GM18502 (cell line): ENCODE results near the gene ZNF532.
"Not testable (repeated sequence)": the region's sequence is repeated elsewhere in the genome, so short reads cannot be mapped to it uniquely, and the experiment has no call there.

Experiments used
- ATAC-seq: cut with Tn5 transposase; IDR thresholded peaks from one replicate; pipeline ENCODE4 v1.9.1; 2021; ENCODE audit warnings: mild to moderate bottlenecking; ENCODE audit not compliant: unreplicated experiment, poor library complexity

ZNF532 gene

GRCh38 chr18:58896268-58896667, 31.6 kb downstream of the ZNF532 start:
- ATAC-seq: peak; percentile 92

DNA sequence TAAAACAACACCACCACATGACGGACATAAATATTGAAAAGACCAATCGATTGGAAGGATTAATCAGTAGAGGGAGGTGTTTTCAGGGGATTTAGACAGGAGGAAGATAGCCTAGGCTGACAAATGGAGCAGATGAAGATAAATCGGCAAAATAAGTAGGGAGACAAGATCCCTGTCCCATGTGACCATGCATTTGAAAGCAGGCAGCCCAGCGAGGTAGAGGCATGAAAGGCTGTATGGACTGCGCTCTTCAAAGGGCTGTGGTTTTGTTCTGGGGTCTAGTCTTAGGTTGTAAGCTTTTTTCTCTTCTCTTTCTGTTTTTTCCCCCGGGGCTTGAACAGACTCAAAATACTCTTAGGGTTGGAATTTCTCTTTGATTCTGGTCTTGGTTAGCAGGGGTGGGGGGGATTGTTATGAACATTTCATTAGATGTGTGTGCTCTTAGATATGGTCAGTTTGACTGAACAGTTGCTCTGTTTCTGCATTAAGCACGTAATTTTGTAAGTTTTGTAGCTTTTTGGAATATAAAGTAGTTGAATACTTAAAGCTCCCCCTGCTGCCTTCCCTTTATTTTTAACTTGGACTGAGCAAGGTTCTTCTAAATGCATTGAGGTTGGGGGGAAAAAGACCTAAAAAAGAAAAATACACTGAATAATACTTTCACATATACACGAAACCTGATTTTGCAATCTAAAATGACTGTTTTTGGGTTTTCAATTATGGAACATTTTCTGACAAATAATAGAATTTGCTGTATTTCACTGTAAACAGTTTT, 32.2 kb downstream of the ZNF532 start:
- peak; percentile 19 for ATAC-seq

DNA sequence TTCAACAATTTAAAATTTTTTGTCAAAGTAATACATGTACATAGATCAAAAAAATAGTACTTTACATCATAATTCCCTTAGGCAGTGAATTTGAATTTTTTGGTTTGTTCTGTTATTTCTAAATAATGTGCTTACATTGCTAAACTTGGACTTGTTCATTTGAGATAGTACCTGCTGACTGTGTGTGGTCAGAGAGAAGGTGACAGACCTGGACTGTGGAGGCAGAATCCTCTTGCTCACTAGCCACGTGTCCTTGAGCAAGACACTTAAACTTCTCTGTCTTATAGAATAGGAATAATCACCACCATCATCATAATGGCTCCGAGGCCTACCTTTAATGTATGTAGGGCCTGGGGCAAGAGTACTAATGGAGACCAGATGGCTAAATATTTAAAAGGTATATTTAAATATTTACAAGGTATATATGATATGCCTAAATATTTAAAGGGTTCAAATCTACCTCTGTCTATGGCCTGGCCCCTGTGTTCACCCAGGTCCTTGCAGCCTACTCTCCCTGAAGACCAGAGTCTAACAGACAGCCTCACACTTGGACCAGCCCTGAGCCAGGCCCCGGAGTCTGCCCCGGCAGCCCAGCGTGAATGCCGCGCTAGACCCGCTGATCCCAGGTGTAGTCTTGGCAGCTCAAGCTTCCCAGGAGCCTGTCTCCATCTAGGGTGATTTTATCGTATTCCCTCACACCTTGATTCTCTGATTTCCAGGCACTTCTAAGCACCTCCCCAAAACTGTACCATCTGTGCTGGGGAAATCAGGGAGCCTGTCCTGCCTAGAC, 33.5 kb downstream of the ZNF532 start:
- ATAC-seq: no peak

- no peak for ATAC-seq
Observed at GRCh38 chr18:58900015-58900649, 35.5 kb downstream of the ZNF532 start.

GRCh38 chr18:58901143-58901542, 36.5 kb downstream of the ZNF532 start:
- ATAC-seq: no peak

DNA sequence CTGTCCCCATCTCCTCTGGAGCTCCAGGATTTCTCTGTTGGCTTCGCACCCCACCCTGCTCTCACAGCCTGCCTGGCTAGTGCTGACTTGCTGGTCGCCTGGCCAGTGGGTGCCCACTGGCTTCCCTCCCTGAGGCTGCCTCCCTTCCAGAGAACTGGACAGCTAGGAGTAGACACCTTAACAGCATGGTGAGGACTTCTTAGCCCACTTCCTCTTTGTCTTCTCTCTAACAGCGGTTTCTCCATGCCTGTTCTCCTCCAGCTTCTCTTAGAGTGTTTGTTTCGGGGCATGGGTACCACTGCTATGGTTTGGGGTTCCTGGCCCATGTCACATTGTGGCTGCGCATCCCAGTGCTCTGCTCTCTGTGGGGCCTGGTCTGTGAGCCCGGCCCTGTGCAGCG, 37.1 kb downstream of the ZNF532 start:
- ATAC-seq: no peak

DNA sequence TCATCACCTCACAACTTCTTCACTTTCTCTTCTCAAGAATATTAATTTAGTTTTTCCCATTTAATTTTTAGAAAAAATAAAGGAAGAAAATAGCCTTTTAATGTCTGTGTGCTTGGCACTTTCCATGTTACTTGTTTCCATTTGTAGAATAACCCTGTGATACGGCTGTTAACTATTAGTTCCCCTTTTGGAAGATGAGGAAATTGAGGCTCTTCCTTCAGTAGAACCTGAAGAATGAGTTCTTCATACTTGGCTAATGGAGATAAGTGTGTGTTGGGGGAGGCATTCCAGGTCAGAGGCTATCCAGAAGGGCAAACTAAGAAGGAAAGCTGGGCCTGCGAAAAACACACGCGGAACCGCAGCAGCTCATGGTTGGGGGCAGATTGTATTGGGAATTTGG, 38.3 kb downstream of the ZNF532 start:
- ATAC-seq: no peak

- ATAC-seq: no peak
Observed at GRCh38 chr18:58903533-58903932, 38.9 kb downstream of the ZNF532 start.

- ATAC-seq: no peak
Observed at GRCh38 chr18:58905777-58906428, 41.2 kb downstream of the ZNF532 start.

GRCh38 chr18:58908006-58908405, 43.3 kb downstream of the ZNF532 start:
- no peak for ATAC-seq

- ATAC-seq: no peak
Observed at GRCh38 chr18:58909521-58909920, 44.8 kb downstream of the ZNF532 start.

GRCh38 chr18:58911241-58911640, 46.6 kb downstream of the ZNF532 start:
- no peak for ATAC-seq

- no peak for ATAC-seq
Observed at GRCh38 chr18:58911766-58912165, 47.1 kb downstream of the ZNF532 start.

GRCh38 chr18:58915006-58915799, 50.5 kb downstream of the ZNF532 start:
- ATAC-seq: no peak

GRCh38 chr18:58915995-58916394, 51.3 kb downstream of the ZNF532 start:
- no peak for ATAC-seq

DNA sequence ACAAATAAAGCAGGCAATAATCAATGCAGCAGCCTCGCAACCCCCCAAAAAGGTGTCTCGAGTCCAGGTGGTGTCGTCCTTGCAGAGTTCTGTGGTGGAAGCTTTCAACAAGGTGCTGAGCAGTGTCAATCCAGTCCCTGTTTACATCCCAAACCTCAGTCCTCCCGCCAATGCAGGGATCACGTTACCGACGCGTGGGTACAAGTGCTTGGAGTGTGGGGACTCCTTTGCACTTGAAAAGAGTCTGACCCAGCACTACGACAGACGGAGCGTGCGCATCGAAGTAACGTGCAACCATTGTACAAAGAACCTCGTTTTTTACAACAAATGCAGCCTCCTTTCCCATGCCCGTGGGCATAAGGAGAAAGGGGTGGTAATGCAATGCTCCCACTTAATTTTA, 55.3 kb downstream of the ZNF532 start:
- ATAC-seq: not testable (repeated sequence)

DNA sequence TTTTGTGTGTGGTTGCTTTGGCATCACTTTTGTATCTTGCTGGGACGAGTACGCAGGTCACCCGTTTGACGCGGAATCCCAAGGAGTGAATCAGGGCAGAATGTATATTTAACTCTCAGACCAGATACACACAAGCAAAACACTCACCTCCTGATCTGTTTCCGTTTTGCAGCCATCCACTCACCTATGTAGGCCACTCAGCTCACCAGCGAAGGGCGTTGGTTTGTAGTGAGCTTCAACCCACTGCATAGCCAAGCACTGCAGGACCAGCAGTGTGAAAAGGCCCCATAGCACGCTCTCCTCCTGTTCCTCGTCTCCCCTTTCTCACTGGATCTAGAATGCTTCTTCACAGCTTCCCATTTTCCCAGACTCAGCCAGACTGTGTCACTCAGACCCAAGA, 58.3 kb downstream of the ZNF532 start:
- no peak for ATAC-seq

DNA sequence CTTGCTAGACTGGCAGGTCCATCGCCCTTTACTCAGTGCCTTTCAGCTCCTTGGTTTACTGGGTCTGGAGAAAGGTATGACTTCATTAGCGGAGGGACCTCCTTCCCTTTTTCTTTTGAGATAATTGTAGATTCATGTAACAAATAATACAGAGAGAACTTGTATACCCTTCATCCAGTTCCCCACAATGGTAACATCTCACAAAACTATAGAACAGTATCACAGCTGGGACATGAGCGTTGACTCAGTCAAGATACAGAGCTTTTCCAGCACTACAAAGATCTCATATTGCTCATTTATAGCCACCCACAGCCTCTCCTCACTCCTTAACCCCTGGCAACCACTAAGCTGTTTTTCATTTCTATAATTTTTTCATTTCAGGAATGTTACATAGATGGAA, 59.8 kb downstream of the ZNF532 start:
- ATAC-seq: no peak

DNA sequence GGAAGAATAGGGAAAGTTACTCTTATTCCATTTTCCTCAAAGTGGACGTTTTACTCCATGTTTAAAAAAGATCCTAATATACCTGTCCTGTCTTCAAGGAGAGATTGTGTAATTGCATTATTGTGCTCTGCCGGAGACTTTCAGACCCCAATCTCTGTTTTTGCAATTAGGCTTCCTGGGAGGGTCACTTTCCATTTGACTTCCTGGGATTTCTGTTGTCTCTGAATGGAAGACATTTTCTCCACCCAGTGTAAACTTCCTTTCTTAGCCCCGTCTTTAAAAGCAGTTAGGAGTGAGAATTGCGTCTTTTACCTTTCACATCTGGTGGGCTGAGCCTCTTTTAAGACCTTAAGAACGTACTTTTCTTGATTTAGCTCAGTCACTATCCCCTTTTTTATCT, 63.0 kb downstream of the ZNF532 start:
- ATAC-seq: no peak

GRCh38 chr18:58928386-58928785, 63.7 kb downstream of the ZNF532 start:
- ATAC-seq: no peak
